ENCODE data around the gene RNF41.

RNF41 gene

GRCh38 chr12:56243731-56244181 lies 22.0 kb upstream of the RNF41 start:
- no peak for DNase-seq (ENCODE audit: low read depth)

GRCh38 chr12:56242986-56243385 lies 21.3 kb upstream of the RNF41 start:
- no peak for DNase-seq (ENCODE audit: low read depth)

GRCh38 chr12:56241424-56242303 lies 19.9 kb upstream of the RNF41 start:
- DNase-seq (ENCODE audit: low read depth), result no peak

- no peak for DNase-seq (ENCODE audit: low read depth)
Observed at GRCh38 chr12:56237552-56237951, 15.8 kb upstream of the RNF41 start.

GRCh38 chr12:56236985-56237384 lies 15.3 kb upstream of the RNF41 start:
- no peak for DNase-seq (ENCODE audit: low read depth)

- DNase-seq (ENCODE audit: low read depth), result no peak
Observed at GRCh38 chr12:56236091-56236490, 14.4 kb upstream of the RNF41 start.

- DNase-seq (ENCODE audit: low read depth), result no peak
Observed at GRCh38 chr12:56234746-56235436, 13.2 kb upstream of the RNF41 start.

GRCh38 chr12:56231184-56231582 lies 9.5 kb upstream of the RNF41 start:
- no peak for DNase-seq (ENCODE audit: low read depth)

- DNase-seq (ENCODE audit: low read depth), result no peak
Observed at GRCh38 chr12:56230432-56231183, 8.9 kb upstream of the RNF41 start.

- DNase-seq (ENCODE audit: low read depth), result no peak
Observed at GRCh38 chr12:56229916-56230431, 8.3 kb upstream of the RNF41 start, which contains the start of gene SLC39A5. SLC39A5 (plus strand) TSS chr12:56230051; CDS start chr12:56231275, 1,224 bp downstream.

- DNase-seq (ENCODE audit: low read depth), result no peak
Observed at GRCh38 chr12:56229082-56229481, 7.4 kb upstream of the RNF41 start.

GRCh38 chr12:56224954-56225353 lies 3.2 kb upstream of the RNF41 start:
- no peak for DNase-seq (ENCODE audit: low read depth)

- DNase-seq (ENCODE audit: low read depth), result peak; percentile 92
Observed at GRCh38 chr12:56224102-56224701, 2.5 kb upstream of the RNF41 start, which contains the start of gene NABP2. NABP2 (plus strand) TSS chr12:56224342; CDS start chr12:56224857, 515 bp downstream.

- no peak for DNase-seq (ENCODE audit: low read depth)
Observed at GRCh38 chr12:56223571-56224101, 1.9 kb upstream of the RNF41 start.

- DNase-seq (ENCODE audit: low read depth), result no peak
Observed at GRCh38 chr12:56222531-56222895, 791 bp upstream of the RNF41 start.

GRCh38 chr12:56221232-56221756 lies 428 bp downstream of the RNF41 start:
- DNase-seq (ENCODE audit: low read depth), result no peak

- DNase-seq (ENCODE audit: low read depth), result no peak
Observed at GRCh38 chr12:56220611-56221231, 1.0 kb downstream of the RNF41 start.

- no peak for DNase-seq (ENCODE audit: low read depth)
Observed at GRCh38 chr12:56219840-56220239, 1.9 kb downstream of the RNF41 start.

GRCh38 chr12:56216461-56216860 lies 5.3 kb downstream of the RNF41 start:
- no peak for DNase-seq (ENCODE audit: low read depth)

GRCh38 chr12:56213878-56214277 lies 7.8 kb downstream of the RNF41 start:
- no peak for DNase-seq (ENCODE audit: low read depth)

- no peak for DNase-seq (ENCODE audit: low read depth)
Observed at GRCh38 chr12:56212361-56212760, 9.4 kb downstream of the RNF41 start.
